NCI-H2107 (cell line): ENCODE results near the gene APIP.
"Not testable (repeated sequence)": the region's sequence is repeated elsewhere in the genome, so short reads cannot be mapped to it uniquely, and the experiment has no call there.

Source experiments
- DNase-seq: peaks from one replicate; lab custom pipeline; 2025; lab: John Stamatoyannopoulos, UW

APIP gene

DNA sequence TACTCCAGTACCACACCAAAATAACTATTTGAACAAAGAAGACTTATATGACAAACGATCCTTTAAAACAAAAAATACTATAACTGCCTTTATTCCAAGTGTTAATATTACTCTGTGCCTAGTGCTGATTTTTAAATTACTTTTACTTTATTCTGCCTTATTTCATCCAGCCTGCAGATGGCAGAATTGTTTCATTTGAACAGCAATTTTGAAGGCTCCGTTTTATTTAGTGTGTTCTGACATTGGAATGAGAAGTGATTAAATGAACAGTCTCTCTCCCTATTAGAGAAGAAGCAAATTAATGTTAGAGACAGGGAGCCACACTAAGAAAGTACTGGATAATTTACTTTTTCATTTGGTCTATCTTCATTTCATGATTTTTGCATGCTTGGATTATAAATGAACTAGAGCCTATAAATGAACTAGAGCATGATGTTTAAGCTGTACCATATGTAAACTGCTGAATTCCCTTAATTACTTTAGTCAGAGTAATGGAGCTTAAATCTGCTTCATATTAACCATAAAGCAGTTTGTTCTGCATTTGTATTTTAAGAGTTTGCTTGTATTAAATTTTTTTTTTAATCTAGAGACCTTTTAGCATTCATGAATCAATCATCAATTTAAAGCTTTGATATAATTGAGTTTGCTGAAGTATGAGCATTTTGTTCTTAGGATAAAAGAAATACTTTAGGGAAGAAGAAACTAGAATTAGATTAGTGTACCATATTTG lies 10.1 kb upstream of the APIP start:
- DNase-seq: no peak

DNA sequence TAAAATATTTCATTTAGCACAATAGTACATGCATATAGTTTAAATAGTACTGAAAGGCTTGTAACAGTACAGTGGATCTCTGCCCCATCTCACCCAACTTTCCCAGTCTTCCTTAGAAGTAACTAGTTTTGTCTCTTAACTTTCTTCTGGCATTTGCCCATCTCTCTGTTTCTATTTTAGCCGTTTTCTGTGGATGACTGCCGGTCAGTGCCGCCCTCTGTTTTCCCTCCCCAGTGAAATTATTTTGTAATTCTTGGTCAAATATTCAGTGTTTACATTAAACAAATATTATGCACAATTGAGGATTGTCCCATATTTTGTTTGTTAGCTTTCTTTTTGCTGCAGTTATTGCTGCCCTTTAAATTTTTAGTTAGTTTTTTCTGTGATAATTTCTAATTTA lies 8.5 kb upstream of the APIP start:
- no peak for DNase-seq

DNA sequence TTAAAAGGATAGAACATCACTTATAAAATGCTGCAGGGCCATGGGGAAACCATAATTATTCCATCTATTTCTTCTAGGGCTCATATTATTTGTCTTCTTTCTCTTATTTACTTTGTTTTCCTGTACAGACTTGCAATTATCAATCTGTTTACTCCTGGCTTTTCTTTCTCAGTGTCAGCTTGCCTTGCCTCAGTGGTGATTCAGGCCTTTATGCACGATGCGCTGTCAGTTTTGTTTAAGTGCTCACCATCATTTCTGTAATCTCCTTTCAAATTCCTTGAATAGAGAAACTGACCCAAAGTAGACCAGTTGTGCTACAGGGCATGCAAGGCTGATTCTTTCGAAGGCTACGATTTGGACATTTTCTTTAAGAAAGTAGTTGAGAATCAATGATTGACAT lies 5.0 kb upstream of the APIP start:
- no peak for DNase-seq

DNA sequence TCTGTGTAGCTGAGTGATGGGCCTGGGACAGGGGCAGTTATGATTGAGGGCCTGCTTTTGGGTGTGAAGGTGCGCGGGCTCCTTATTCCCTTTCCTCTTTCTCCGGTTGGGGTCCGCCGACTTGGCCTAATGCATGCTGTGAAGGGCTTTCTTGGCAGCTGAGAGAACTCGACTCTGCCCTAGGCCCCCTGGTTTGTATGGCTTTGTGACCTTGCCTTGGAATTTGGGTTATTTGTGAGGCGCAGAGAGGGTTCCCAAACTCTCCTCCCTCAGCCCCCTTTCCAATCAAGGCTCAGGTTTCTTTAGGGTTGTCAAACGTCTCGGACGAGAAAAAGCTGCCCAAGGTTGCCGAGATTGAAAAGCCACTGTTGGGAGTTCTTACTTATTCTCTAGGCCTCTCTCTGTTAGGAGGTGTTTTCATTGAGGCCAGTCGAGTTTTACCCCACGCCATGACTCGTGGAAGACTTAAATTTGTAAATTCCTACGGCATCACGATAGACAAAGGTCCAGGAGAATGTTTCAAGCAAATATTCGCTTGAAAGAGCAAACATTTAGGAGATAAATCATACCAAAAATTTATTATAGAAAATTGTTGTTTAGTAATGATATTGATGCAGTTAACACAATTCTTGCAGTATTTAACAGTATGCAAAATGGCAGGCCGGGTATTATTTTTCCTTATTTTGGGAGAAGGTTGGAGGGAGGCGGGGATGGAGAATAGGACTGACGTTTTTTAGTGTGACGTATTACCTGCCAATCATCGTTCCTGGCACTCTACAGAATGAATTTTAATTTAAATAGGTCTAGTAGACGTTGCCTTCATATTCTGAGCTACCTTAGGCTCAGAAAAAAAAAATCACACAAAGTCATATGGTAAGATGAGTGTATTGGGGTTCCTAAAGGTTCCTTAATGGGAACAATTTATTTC lies 928 bp upstream of the APIP start:
- no peak for DNase-seq

- no peak for DNase-seq
Measured at GRCh38 chr11:34915136-34916014, 804 bp downstream of the APIP start.

GRCh38 chr11:34913556-34913955 lies 2.6 kb downstream of the APIP start:
- not testable (repeated sequence) for DNase-seq

DNA sequence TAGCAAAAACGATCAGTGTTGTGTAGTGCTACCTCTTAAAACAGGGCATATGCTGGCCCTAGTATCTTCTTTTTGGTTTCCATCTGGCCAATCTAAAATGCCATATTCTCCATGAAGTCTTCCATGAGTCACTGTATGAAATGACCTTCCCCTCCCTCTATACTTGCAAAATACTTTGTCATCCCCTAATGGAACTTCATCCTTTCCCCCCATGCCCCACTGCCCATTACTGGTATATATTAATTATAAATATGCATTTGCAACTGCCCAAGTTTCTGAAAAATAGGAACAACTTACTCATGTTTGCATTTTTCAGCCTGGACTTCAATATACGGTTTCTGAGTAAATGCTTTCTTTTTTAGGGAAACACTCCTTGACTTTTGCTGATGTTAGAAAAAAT lies 4.5 kb downstream of the APIP start:
- DNase-seq: no peak

GRCh38 chr11:34910817-34911216 lies 5.4 kb downstream of the APIP start:
- no peak for DNase-seq

DNA sequence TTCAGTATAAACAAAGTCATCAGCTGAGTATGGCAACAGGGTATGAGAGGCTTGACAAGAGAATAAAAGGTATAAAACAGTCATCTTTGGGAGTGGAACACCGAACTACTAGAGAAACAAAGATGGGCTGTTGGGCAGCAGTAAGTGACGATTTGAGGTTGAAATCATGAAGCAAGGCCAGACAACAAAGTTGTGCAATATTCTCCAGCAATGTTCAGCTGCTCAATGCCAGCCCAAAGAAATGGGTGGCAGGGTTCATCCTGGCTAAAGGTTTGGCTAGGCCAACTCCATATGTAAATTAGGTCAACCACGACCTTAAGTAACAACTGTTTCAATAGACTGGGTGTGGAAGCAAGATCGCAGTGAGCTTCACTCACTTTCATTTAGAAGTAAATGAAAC lies 6.2 kb downstream of the APIP start:
- DNase-seq: no peak

DNA sequence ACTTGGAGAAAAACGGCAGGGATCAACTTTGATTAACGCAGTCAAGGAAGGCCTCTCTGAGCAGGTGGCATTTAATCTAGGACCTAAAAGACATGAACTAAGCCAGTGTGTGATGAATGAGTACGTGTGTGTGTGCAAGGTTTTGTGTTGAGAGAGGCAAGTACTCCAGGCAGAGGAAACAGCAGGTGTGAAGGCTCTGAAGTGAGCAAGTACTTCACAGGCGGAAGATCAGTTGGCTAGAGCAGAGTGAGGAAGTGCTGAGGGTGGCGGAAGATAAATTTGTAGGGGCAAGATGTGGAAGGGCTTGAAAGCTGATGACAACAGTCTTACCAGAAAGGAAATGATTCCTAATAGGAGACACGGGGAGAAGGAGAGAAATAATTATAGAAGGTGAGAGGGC lies 6.8 kb downstream of the APIP start:
- DNase-seq: no peak

GRCh38 chr11:34907934-34908593 lies 8.1 kb downstream of the APIP start:
- no peak for DNase-seq

DNA sequence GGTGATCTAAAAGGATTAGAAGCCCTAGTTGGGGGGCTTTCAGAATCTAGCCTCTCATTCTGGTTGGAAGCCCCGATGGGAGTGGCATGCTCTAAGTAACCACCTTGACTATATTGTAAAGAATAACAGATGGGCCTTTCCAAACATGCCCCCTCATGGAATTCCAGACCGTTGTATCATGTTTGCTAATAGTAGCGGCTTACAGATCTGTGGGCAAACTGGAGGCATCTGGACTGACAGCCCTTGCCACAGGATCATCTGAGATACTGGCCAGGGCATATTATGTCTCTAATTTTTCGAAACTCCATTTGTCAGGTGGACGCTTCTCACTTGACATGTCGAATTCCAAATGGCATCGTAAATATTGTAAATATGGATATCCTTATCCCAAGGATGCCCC lies 10.5 kb downstream of the APIP start:
- no peak for DNase-seq

DNA sequence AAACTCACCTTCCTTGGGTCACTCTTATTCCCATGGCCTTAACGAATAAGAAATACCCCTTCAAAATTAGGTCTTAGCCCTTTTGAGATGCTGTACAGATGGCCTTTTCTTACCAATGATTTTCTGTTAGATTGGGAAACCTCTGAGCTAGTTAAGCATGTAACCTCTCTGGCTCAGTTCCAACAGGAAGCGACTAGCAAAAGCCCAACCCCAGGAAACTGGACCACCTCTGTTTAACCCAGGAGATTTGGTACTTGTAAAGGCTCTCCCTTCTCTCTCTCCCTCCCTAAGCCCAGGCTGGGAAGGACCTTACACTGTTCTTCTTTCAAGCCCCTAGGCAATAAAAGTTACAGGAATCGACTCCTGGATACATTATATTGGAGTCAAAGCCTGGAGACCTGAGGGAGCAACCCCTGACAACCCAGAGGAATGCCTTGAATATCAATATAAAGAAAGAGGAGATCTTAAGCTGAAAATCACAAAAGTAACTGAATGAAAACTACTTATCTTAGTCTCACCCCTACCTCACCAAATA lies 11.7 kb downstream of the APIP start:
- DNase-seq: no peak

DNA sequence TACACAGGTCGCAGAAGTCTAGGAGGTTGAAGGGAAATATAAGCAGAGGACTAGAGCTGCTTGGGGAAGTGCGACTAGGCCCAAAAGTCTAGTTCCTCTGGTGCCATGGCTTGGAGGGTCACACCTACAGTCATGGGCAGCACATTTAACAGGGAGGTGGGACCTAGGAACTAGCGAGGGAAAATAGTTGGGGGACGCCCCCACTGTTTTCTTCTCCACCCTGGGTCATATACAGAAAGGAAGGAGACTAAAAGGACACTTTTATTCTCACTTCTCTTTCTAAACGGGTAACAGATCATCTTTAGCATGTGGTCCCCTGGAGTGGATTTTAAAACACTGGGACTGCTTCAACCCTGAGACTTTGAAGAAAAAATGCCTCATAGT lies 16.6 kb downstream of the APIP start:
- DNase-seq: no peak

DNA sequence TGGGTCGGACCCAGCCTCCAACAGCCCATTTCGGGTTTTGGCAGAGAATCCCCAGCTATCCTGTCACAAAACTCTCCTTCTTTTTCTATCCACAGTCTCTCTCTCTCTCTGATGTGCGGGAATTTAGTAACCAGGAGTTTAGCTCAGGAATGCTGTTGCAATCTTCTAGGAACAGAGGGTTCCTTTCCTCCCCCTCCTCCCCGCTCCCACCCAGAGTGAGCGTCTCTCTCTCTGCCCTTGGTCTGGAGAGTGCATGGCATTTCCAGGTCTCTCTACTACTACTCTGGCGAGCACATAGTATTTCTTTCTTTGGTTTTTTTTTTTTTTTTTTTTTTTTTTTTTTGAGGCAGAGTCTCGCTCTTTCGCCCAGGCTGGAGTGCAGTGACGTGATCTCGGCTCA lies 17.7 kb downstream of the APIP start:
- no peak for DNase-seq

DNA sequence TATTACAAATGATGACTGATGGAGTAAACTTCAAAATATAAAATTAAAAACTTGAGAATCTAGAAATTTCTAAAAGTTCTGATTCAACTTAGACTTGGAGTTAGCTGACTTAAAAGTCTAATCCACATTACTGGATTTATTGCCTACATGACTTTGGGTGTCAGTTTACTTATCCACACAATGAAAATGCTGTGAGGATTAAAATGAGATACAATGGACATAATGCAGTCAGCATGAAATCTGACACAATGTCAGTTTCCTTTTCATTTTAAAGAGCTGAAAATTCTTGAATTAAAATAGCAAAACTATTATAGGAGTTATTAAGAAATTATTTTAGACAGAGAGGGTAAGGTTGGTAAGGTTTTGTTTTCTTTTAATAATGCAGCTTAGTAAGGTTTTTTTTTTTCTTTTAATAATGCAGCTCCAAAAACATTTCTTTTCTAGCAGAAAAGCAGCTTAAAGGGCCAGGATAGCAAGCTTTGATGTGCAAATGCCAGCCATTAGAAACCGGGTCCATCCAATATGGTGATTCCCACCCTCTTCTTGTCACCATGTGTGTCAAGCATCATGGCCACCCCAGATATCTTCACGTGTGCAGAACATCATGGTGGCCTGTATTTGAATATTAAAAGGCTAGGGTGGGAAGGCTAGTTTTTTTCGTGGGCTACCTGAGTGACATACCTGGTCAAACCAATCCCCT lies 18.9 kb downstream of the APIP start:
- no peak for DNase-seq

- DNase-seq: not testable (repeated sequence)
Measured at GRCh38 chr11:34896191-34896590, 20.0 kb downstream of the APIP start.

DNA sequence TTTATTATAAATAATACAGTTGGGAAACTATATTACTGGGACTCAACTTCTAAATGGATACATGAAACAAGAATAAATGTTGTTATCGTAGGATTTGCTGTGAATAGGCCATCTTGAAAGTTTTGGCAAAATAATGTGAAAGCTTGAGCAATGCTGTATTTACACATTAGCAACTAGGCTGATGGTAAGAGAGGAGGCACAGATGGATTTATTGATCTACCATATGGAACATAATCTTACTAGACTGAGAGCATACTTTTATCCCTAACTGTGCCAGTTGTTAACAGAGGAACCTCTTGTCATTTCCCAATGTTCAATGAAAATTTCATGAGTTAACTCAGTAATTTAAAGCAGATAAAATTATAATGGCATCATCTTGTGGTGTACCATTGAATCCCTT lies 22.8 kb downstream of the APIP start:
- DNase-seq: no peak

GRCh38 chr11:34891611-34892010 lies 24.6 kb downstream of the APIP start:
- no peak for DNase-seq

DNA sequence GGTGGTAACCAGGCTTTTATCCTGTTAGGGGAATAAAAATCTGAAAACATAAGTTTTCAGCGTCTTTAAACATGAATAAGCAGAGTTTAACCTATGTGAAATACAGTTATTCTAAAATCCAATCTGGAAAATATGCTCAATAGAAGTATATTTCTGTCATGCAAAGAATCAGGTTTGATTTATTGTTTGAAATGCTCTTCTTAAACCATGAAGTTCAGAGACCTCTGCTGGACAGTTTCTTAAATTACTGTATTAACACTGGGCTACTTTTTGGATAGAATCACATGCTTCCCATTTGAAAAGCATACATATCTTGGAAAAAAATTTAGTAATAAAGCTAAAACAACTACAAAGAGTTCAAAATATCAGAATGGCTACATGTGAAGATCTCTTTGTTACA lies 25.4 kb downstream of the APIP start:
- no peak for DNase-seq

DNA sequence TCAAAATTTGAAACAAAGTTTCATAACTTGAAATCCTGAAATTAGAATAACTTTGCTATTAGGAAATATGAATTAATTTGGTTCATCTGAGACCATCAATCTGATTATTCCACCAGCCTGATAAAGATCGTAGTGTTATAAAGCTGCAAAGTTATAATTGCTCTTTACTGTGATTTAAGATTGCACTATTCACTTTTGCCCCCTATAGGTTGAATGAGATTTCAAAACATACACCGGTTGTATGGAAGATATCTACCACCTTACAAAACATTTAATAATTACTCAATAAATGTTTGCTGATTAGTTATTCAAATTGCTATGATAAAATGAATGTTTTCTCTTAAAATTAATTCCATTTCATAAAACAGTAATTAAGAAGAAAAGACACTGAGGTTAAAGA lies 26.1 kb downstream of the APIP start:
- DNase-seq: no peak
